Measurements from ENCODE around the gene BBX. TPM values are rescaled to one million over a fixed set of nuclear protein-coding genes. Genes with fewer than 3 reads are reported as not detected.

BBX gene
- total RNA-seq, 1 experiment from 2014 or later: 45.0 TPM

GRCh38 chr3:107560166-107560565 lies 37.4 kb downstream of the BBX start:
- Mint-ChIP-seq H3K27ac (no peak overlapping the region), H3K4me1 (peaks cover 16% of the 10 kb centered on the region), H3K36me3 (no peaks in the 10 kb centered on the region), H3K4me3 (no peak overlapping the region), H3K27me3 (ENCODE audit: low read depth) (no peaks in the 10 kb centered on the region), H3K9me3 (no peaks in the 10 kb centered on the region)
- DNase-seq (ENCODE audit: low spot score): no peak
- ChIA-PET POLR2A (no interaction called here), CTCF (interaction anchor here (1.8 kb wide), 1 partner anchor 15 kb away, joined by 6 read pairs; no protein-coding TSS in a partner anchor)
- TF ChIP-seq ZNF263 (CRISPR knock-in tag; IDR thresholded peaks at IDR 0.05; ENCODE audit: low read depth): no peak
- TF ChIP-seq ZNF512 (CRISPR knock-in tag; IDR thresholded peaks at IDR 0.05; ENCODE audit: borderline replicate concordance): no peak
- no peak for TF ChIP-seq STAT6 (CRISPR knock-in tag; conservative IDR thresholded peaks at IDR 0.05; ENCODE audit: low read depth)
- TF ChIP-seq JAZF1 (CRISPR knock-in tag; IDR thresholded peaks at IDR 0.05): no peak
- TF ChIP-seq TEAD4 (CRISPR knock-in tag; IDR thresholded peaks at IDR 0.05): no peak
- no peak for TF ChIP-seq CTCF (IDR thresholded peaks at IDR 0.05)
- TF ChIP-seq SMAD3 (CRISPR knock-in tag; IDR thresholded peaks at IDR 0.05; ENCODE audit: borderline replicate concordance): no peak
- no peak for TF ChIP-seq ZSCAN18 (CRISPR knock-in tag; IDR thresholded peaks at IDR 0.05)
- no peak for TF ChIP-seq NR3C1 (CRISPR knock-in tag; conservative IDR thresholded peaks at IDR 0.05; ENCODE audit: low read depth)
- no peak for TF ChIP-seq ARID4B (CRISPR knock-in tag; IDR thresholded peaks at IDR 0.05; ENCODE audit: borderline replicate concordance)
- no peak for ATAC-seq

- Mint-ChIP-seq H3K27me3 (ENCODE audit: low read depth) (no peaks in the 10 kb centered on the region), H3K4me1 (peaks cover 20% of the 10 kb centered on the region)
- no peak for ATAC-seq
- no peak for TF ChIP-seq JUN (CRISPR knock-in tag; IDR thresholded peaks at IDR 0.05)
- TF ChIP-seq ZNF425 (CRISPR knock-in tag; conservative IDR thresholded peaks at IDR 0.05): no peak
- TF ChIP-seq ZNF138 (CRISPR knock-in tag; conservative IDR thresholded peaks at IDR 0.05): no peak
- no peak for TF ChIP-seq PREB (CRISPR knock-in tag; IDR thresholded peaks at IDR 0.05; ENCODE audit: borderline replicate concordance)
- TF ChIP-seq ZNF423 (CRISPR knock-in tag; IDR thresholded peaks at IDR 0.05): no peak
- no peak for TF ChIP-seq ZNF317 (CRISPR knock-in tag; IDR thresholded peaks at IDR 0.05; ENCODE audit: borderline replicate concordance, low read depth)
- TF ChIP-seq EMX1 (CRISPR knock-in tag; IDR thresholded peaks at IDR 0.05): no peak
These were observed 39.2 kb downstream of the BBX start for GRCh38 chr3:107561980-107562379.

More at GRCh38 chr3:107561980-107562379, 39.2 kb downstream of the BBX start:
- POLR2A ChIA-PET: no interaction called here
- Mint-ChIP-seq H3K36me3 (no peaks in the 10 kb centered on the region), H3K9me3 (no peaks in the 10 kb centered on the region), H3K4me3 (no peak overlapping the region), H3K27ac (0 out of 2 replicates have a peak overlapping the region, but pooled peaks have one; percentile 64)
- DNase-seq (ENCODE audit: low spot score): no peak
- CTCF ChIA-PET: no interaction called here

Measured in WTC11 (cell line).